ENCODE data around the gene THSD4. TPM values are rescaled to one million over a fixed set of nuclear protein-coding genes. Genes with fewer than 3 reads are reported as not detected.

THSD4 gene
- total and polyA plus RNA-seq, 9 of the 15 experiments (the other 6 are each of a cell fraction or from before 2014, with no cell fraction given): 0.04 TPM; not detected in 5

DNA sequence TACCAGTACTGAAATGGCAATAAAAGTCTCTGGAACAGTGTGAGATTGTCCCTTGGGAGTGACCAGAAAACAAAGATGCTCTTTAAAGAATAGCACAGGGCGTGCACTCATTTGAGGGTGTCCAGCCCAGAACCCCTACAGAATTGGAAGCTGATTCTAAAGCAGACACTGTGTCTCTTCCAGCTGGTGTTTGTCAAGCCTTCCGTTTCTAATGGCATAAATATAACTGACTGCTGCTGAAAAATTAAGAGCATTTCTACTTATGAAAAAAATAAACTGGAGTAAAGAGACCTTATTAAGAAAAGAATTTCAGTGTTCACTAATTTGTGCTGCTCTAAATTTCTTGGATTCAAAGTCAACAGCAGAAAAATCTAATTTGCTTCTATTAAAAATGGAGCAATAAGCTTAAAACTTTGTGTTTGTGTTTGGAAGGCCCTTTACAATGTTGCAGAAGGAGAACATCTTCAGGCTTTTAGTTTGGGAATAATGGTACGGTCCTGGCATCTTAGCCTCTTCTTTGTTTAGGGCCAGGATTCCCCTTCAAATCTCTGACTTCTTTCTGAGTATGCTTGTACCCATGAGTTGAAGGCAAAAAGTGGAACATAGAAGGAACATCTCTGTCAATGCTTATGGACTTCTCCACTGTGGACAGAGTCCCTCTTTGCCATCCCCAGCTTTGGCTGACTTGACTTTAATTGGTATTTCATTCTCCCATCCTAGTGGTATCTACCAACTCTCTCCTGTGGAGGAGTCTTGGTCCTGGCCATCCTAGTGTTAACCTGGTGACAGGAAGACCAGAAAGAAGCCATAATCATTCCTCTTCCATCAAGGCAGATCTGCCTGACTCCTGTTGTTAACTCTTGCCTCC is 65.9 kb downstream of the THSD4 start:
- H3K36me3 ChIP-seq (ENCODE audit: control insufficient read depth, insufficient read depth, low read length): no peaks in the 10 kb centered on the region
- no peak for FAIRE-seq
- no peak for ATAC-seq

More for the DNA sequence above, 65.9 kb downstream of the THSD4 start:
- no peak for DNase-seq (ENCODE audit: extremely low read depth in 1 of 4, low spot score in 3 of 4)
- intact Hi-C loops (cut with micrococcal nuclease) (no loop called here), in situ Hi-C loops (cut with MboI) (no loop called here)
- Histone ChIP-seq H3K27ac (ENCODE audit: extremely low read depth, low read depth, low read length) (no peak overlapping the region), H3K4me2 (ENCODE audit: insufficient read depth, low read length) (no peak overlapping the region), H2AFZ (ENCODE audit: low read depth, low read length) (no peak overlapping the region), H3K9me1 (ENCODE audit: control insufficient read depth, insufficient read depth, low read length) (no peaks in the 10 kb centered on the region), H3K9ac (ENCODE audit: insufficient read depth in 1 of 2, low read depth in 2 of 2, low read length in 2 of 2) (no peak overlapping the region), H3K79me2 (ENCODE audit: control insufficient read depth, insufficient read depth, low read length) (no peaks in the 10 kb centered on the region), H3K27me3 (ENCODE audit: control insufficient read depth in 2 of 2, insufficient read depth in 2 of 2, low read length in 2 of 2) (no peaks in the 10 kb centered on the region), H3K4me1 (replicated peaks in 1 of 2; ENCODE audit: control insufficient read depth in 2 of 2, insufficient read depth in 2 of 2, low read length in 2 of 2) (no peaks in the 10 kb centered on the region), H4K20me1 (replicated peaks; ENCODE audit: control insufficient read depth, insufficient read depth, low read length) (no peaks in the 10 kb centered on the region), H3K4me3 (no peak overlapping the region), H3K9me3 (replicated peaks; ENCODE audit: control insufficient read depth, insufficient read depth, low read depth, low read length) (no peaks in the 10 kb centered on the region)
- ChIA-PET POLR2A (no interaction called here), CTCF (ENCODE audit: low intra/inter-chr PET ratio) (no interaction called here)
- BruUV-seq (replicated peaks): no TSS peak
- TF ChIP-seq CBFA2T2 (conservative IDR thresholded peaks at IDR 0.05) (no peak), CTBP1 (IDR thresholded peaks at IDR 0.05; ENCODE audit: borderline replicate concordance) (no peak), ADNP (tag; IDR thresholded peaks at IDR 0.05) (no peak), TGIF2 (CRISPR knock-in tag; IDR thresholded peaks at IDR 0.05) (no peak), POLR2B (IDR thresholded peaks at IDR 0.05; ENCODE audit: low read depth, partially characterized antibody) (no peak), CREM (IDR thresholded peaks at IDR 0.05; ENCODE audit: low read depth) (no peak), RAD21 (CRISPR knock-in tag; conservative IDR thresholded peaks at IDR 0.05 in 1 of 2, IDR thresholded peaks at IDR 0.05 in 1 of 2) (no peak), SUPT5H (IDR thresholded peaks at IDR 0.05) (no peak), ZNF699 (CRISPR knock-in tag; IDR thresholded peaks at IDR 0.05; ENCODE audit: insufficient replicate concordance) (no peak)
- TF ChIP-seq, protein P1, sequence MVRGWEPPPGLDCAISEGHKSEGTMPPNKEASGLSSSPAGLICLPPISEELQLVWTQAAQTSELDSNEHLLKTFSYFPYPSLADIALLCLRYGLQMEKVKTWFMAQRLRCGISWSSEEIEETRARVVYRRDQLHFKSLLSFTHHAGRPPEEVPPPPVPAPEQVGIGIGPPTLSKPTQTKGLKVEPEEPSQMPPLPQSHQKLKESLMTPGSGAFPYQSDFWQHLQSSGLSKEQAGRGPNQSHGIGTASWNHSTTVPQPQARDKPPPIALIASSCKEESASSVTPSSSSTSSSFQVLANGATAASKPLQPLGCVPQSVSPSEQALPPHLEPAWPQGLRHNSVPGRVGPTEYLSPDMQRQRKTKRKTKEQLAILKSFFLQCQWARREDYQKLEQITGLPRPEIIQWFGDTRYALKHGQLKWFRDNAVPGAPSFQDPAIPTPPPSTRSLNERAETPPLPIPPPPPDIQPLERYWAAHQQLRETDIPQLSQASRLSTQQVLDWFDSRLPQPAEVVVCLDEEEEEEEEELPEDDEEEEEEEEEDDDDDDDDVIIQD (CRISPR knock-in tag; IDR thresholded peaks at IDR 0.05): no peak
- TF ChIP-seq, protein P2, sequence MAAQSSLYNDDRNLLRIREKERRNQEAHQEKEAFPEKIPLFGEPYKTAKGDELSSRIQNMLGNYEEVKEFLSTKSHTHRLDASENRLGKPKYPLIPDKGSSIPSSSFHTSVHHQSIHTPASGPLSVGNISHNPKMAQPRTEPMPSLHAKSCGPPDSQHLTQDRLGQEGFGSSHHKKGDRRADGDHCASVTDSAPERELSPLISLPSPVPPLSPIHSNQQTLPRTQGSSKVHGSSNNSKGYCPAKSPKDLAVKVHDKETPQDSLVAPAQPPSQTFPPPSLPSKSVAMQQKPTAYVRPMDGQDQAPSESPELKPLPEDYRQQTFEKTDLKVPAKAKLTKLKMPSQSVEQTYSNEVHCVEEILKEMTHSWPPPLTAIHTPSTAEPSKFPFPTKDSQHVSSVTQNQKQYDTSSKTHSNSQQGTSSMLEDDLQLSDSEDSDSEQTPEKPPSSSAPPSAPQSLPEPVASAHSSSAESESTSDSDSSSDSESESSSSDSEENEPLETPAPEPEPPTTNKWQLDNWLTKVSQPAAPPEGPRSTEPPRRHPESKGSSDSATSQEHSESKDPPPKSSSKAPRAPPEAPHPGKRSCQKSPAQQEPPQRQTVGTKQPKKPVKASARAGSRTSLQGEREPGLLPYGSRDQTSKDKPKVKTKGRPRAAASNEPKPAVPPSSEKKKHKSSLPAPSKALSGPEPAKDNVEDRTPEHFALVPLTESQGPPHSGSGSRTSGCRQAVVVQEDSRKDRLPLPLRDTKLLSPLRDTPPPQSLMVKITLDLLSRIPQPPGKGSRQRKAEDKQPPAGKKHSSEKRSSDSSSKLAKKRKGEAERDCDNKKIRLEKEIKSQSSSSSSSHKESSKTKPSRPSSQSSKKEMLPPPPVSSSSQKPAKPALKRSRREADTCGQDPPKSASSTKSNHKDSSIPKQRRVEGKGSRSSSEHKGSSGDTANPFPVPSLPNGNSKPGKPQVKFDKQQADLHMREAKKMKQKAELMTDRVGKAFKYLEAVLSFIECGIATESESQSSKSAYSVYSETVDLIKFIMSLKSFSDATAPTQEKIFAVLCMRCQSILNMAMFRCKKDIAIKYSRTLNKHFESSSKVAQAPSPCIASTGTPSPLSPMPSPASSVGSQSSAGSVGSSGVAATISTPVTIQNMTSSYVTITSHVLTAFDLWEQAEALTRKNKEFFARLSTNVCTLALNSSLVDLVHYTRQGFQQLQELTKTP (IDR thresholded peaks at IDR 0.05; ENCODE audit: low read depth in 1 of 2, partially characterized antibody in 2 of 2): no peak
- TF ChIP-seq, protein P3, sequence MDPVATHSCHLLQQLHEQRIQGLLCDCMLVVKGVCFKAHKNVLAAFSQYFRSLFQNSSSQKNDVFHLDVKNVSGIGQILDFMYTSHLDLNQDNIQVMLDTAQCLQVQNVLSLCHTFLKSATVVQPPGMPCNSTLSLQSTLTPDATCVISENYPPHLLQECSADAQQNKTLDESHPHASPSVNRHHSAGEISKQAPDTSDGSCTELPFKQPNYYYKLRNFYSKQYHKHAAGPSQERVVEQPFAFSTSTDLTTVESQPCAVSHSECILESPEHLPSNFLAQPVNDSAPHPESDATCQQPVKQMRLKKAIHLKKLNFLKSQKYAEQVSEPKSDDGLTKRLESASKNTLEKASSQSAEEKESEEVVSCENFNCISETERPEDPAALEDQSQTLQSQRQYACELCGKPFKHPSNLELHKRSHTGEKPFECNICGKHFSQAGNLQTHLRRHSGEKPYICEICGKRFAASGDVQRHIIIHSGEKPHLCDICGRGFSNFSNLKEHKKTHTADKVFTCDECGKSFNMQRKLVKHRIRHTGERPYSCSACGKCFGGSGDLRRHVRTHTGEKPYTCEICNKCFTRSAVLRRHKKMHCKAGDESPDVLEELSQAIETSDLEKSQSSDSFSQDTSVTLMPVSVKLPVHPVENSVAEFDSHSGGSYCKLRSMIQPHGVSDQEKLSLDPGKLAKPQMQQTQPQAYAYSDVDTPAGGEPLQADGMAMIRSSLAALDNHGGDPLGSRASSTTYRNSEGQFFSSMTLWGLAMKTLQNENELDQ (CRISPR knock-in tag; IDR thresholded peaks at IDR 0.05; ENCODE audit: borderline replicate concordance): no peak
- WGBS (ENCODE audit: insufficient coverage, low coverage, missing lambda C conversion rate): 0% methylated on average over 3 of the region's 3 CpGs
